Uterus (tissue), 2 donors: ENCODE measurements around the gene NDUFB11.

Experiments used
- CTCF ChIP-seq, 4 experiments: fragments of 200-600 bp in 2 of 4; fragments of 450-650 bp in 2 of 4; sonication (generic) in 2 of 4; IDR thresholded peaks; one replicate each; pipeline ENCODE4 v1.5.1; 2016 to 2019; ENCODE audit warnings: antibody characterized with exemption in 4 of 4, mild to moderate bottlenecking in 2 of 4, moderate library complexity in 1 of 4
- POLR2A ChIP-seq, 2 donors: fragments of 450-650 bp; IDR thresholded peaks; one replicate each; pipeline ENCODE4 v1.6.1; 2016; ENCODE audit warnings: antibody characterized with exemption in 2 of 2, mild to moderate bottlenecking in 1 of 2, moderate library complexity in 1 of 2

- TF ChIP-seq CTCF (IDR thresholded peaks at IDR 0.05) (no peak), POLR2A (IDR thresholded peaks at IDR 0.05) (no peak)
These were observed 32.6 kb upstream of the NDUFB11 start for GRCh38 chrX:47177079-47177478.
